Dendritic cell treated with granulocyte-macrophage colony-stimulating factor and Interleukin-4, amounts not matched to agents 40 ng/mL and 50 ng/mL, for 4 days (primary cell): ENCODE measurements around the gene PTPRN2.
A peak's percentile ranks its signal among the peaks of the same experiment; 100 is the strongest.

ENCODE experiments used
- H3K27ac Mint-ChIP-seq: one replicate; pipeline ENCODE4 v1.8.0; 2022; ENCODE audit warnings: mild to moderate bottlenecking, mixed read lengths
- H3K27me3 Mint-ChIP-seq: one replicate; pipeline ENCODE4 v1.8.0; 2022; ENCODE audit warnings: mild to moderate bottlenecking, mixed read lengths
- H3K36me3 Mint-ChIP-seq: one replicate; pipeline ENCODE4 v1.8.0; 2022; ENCODE audit warnings: low read depth, mixed read lengths
- H3K4me1 Mint-ChIP-seq: one replicate; pipeline ENCODE4 v1.8.0; 2022; ENCODE audit warnings: low read depth, mixed read lengths
- H3K4me3 Mint-ChIP-seq: one replicate; pipeline ENCODE4 v1.8.0; 2022; ENCODE audit warnings: mild to moderate bottlenecking, moderate library complexity, mixed read lengths
- H3K9me3 Mint-ChIP-seq: one replicate; pipeline ENCODE4 v1.8.0; 2022; ENCODE audit warnings: mixed read lengths
- intact Hi-C: fragments of 100-400 bp; cut with micrococcal nuclease; formaldehyde crosslinking; loops from one replicate; pipeline ENCODE4 v1.15.0; 2022

PTPRN2 gene

GRCh38 chr7:158611541-158611940 is 23.9 kb upstream of the PTPRN2 start:
- Mint-ChIP-seq H3K4me1 (peaks cover 9% of the 10 kb centered on the region), H3K9me3 (peaks cover 8% of the 10 kb centered on the region), H3K27ac (no peak overlapping the region), H3K36me3 (peaks cover 13% of the 10 kb centered on the region), H3K27me3 (no peaks in the 10 kb centered on the region), H3K4me3 (no peak overlapping the region)
- intact Hi-C loops: no loop called here

DNA sequence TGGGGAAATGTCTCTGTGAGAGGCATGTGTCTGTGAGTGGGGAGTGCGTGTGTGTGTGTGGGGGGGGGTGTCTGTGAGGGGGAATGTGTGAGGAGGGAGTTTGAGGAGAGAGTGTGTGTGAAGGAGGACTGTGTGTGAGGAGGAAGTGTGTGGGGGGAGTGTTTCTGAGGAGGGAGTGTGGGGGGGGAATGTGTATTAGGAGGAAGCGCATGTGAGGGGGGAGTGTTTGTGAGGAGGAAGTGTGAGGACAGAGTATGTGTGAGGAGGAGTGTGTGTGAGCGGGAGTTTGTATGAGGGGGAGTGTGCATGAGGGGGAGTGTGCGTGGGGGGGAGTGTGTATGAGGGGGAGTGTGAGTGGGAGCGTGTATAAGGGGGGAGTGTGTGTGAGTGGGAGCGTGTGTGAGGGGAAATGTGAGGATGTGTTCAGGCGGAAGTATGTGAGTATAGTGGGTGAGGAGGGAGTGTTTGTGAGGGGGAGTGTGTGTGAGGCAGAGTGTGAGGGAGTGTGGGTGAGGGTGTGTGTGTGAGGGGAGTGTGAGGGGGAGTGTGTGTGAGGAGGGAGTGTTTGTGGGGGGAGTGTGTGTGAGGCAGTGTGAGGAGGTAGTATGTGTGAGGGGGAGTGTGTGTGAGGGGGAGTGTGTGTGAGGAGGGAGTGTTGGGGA is 21.8 kb upstream of the PTPRN2 start:
- Mint-ChIP-seq H3K4me3 (no peak overlapping the region), H3K36me3 (peaks cover 13% of the 10 kb centered on the region), H3K27me3 (no peaks in the 10 kb centered on the region), H3K4me1 (peaks cover 9% of the 10 kb centered on the region), H3K9me3 (peaks cover 8% of the 10 kb centered on the region), H3K27ac (peak overlapping the region; percentile 19)
- intact Hi-C loops: no loop called here

- intact Hi-C loops: no loop called here
- Mint-ChIP-seq H3K4me1 (peaks cover 9% of the 10 kb centered on the region), H3K4me3 (no peak overlapping the region), H3K27ac (no peak overlapping the region), H3K9me3 (peaks cover 8% of the 10 kb centered on the region), H3K36me3 (peaks cover 13% of the 10 kb centered on the region), H3K27me3 (no peaks in the 10 kb centered on the region)
Observed at GRCh38 chr7:158607563-158607962, 19.9 kb upstream of the PTPRN2 start.

- Mint-ChIP-seq H3K9me3 (peaks cover 8% of the 10 kb centered on the region), H3K27ac (no peak overlapping the region), H3K4me3 (no peak overlapping the region), H3K4me1 (peaks cover 9% of the 10 kb centered on the region), H3K27me3 (no peaks in the 10 kb centered on the region), H3K36me3 (peaks cover 13% of the 10 kb centered on the region)
- intact Hi-C loops: no loop called here
Observed at GRCh38 chr7:158606671-158607424, 19.2 kb upstream of the PTPRN2 start.

DNA sequence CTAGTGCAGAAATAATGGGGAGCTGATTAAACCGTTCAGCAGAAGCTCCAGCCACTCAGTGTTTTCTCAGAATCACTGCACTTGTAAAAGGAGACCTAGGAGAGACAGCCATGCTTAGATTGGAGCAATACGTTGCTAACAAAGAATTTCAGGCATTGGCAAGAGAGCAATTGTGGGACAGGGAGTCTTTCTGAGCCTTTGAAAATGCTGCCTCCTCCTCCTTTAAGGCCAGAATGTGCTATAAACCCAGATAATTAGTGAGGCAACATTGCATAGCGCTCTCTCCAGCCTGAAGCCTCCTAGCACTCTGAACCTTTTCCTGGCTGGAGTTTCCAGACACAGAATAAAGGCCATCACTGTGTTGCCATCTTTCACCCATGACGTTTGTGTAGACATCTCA is 18.5 kb upstream of the PTPRN2 start:
- Mint-ChIP-seq H3K9me3 (peaks cover 8% of the 10 kb centered on the region), H3K36me3 (peaks cover 7% of the 10 kb centered on the region), H3K27me3 (no peaks in the 10 kb centered on the region), H3K4me3 (no peak overlapping the region), H3K4me1 (peaks cover 9% of the 10 kb centered on the region), H3K27ac (no peak overlapping the region)
- intact Hi-C loops: no loop called here

GRCh38 chr7:158603773-158604755 is 16.4 kb upstream of the PTPRN2 start:
- Mint-ChIP-seq H3K27ac (no peak overlapping the region), H3K36me3 (peaks cover 7% of the 10 kb centered on the region), H3K4me1 (peaks cover 2% of the 10 kb centered on the region), H3K9me3 (no peaks in the 10 kb centered on the region), H3K4me3 (no peak overlapping the region), H3K27me3 (no peaks in the 10 kb centered on the region)
- intact Hi-C loops: no loop called here

GRCh38 chr7:158602905-158603772 is 15.5 kb upstream of the PTPRN2 start:
- Mint-ChIP-seq H3K9me3 (no peaks in the 10 kb centered on the region), H3K27me3 (no peaks in the 10 kb centered on the region), H3K4me1 (no peaks in the 10 kb centered on the region), H3K27ac (no peak overlapping the region), H3K4me3 (no peak overlapping the region), H3K36me3 (peaks cover 7% of the 10 kb centered on the region)
- intact Hi-C loops: no loop called here

DNA sequence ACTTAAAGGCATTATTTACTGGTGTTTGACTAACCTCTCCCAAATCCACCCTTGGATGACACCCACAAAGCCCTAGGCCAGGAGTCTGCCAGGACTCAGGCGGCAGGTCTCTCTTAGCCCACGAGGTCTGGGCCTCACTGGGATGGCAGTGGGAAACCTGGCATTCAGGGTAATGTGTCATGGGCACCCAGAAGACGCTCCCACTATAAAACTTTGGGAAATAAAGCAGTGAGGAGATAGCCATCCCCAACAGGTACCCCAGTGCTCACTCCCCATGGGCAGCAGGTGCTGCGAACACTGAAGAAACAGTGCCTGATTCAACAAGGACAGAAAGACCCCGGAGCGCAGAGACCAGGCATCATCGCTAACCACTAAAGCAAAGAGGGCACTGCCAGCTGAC is 14.4 kb upstream of the PTPRN2 start:
- intact Hi-C loops: no loop called here
- H3K36me3 Mint-ChIP-seq: peaks cover under 1% of the 10 kb centered on the region
- no peaks in the 10 kb centered on the region for H3K4me1 Mint-ChIP-seq
- H3K27me3 Mint-ChIP-seq: no peaks in the 10 kb centered on the region
- H3K4me3 Mint-ChIP-seq: no peak overlapping the region
- no peaks in the 10 kb centered on the region for H3K9me3 Mint-ChIP-seq
- no peak overlapping the region for H3K27ac Mint-ChIP-seq

DNA sequence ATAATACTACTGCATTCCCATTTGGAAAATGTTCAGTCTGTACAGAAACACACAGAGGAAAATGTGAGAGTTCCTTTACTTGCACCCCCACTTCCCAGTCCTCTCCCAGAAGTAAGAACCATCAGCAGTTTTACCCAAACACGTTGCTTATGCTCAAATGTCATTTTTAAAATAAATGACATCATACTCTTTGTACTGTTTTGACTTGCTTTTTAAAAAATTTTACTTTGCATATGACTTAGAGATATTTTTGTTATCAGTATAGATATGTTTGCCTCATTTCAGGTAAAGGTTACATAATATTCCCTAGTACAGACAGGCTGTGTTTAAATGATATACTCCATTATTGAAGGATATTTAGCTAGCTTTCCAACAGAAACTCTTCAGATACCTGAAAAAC is 13.5 kb upstream of the PTPRN2 start:
- Mint-ChIP-seq H3K27ac (no peak overlapping the region), H3K36me3 (no peaks in the 10 kb centered on the region), H3K9me3 (no peaks in the 10 kb centered on the region), H3K4me1 (no peaks in the 10 kb centered on the region), H3K27me3 (no peaks in the 10 kb centered on the region), H3K4me3 (no peak overlapping the region)
- intact Hi-C loops: no loop called here

- no peaks in the 10 kb centered on the region for H3K9me3 Mint-ChIP-seq
- H3K36me3 Mint-ChIP-seq: no peaks in the 10 kb centered on the region
- H3K27me3 Mint-ChIP-seq: no peaks in the 10 kb centered on the region
- no peak overlapping the region for H3K27ac Mint-ChIP-seq
- no peaks in the 10 kb centered on the region for H3K4me1 Mint-ChIP-seq
- intact Hi-C loops: no loop called here
- no peak overlapping the region for H3K4me3 Mint-ChIP-seq
Observed at GRCh38 chr7:158596745-158597144, 9.1 kb upstream of the PTPRN2 start.

DNA sequence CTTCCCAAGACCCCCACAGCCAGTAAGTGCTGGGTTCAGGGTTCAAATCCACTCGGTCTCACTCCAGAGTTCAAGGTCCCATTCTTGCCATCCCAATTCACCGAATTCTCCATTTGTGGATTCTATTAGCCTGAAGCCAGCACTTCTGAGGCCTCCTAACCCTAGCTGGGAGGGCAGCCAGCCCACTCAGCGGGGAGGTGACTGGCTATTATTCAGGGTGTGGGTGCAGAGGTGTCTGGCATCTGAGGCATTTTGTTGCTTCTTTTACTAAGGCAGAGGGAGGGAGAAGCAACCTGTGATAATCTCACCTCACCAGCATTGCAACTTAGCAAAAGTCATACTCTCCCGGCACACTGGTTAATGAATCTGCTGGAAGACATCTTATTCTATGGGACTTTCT is 8.7 kb upstream of the PTPRN2 start:
- Mint-ChIP-seq H3K9me3 (no peaks in the 10 kb centered on the region), H3K27ac (no peak overlapping the region), H3K27me3 (no peaks in the 10 kb centered on the region), H3K4me1 (no peaks in the 10 kb centered on the region), H3K4me3 (no peak overlapping the region), H3K36me3 (no peaks in the 10 kb centered on the region)
- intact Hi-C loops: no loop called here

GRCh38 chr7:158595068-158595467 is 7.4 kb upstream of the PTPRN2 start:
- H3K27ac Mint-ChIP-seq: no peak overlapping the region
- intact Hi-C loops: no loop called here
- no peaks in the 10 kb centered on the region for H3K36me3 Mint-ChIP-seq
- no peak overlapping the region for H3K4me3 Mint-ChIP-seq
- H3K4me1 Mint-ChIP-seq: no peaks in the 10 kb centered on the region
- H3K27me3 Mint-ChIP-seq: peaks cover 5% of the 10 kb centered on the region
- no peaks in the 10 kb centered on the region for H3K9me3 Mint-ChIP-seq

DNA sequence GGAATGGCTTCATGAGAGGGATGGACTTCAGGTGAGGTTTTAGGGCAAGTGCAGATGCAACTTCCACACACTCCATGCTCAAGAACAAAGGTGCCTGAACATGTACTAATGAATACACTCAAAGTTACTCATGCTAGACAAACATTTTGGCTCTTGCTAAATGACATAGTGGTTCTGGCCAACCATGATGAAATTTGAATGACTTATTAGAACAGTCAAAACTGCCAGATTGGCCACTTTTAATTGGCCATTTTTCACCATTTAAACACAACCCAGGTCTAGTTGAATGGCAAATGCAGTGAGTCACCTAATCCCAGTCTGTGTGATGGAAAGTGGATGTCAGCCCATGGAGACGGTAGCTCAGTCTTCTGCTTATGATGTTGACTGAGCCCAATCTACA is 4.9 kb upstream of the PTPRN2 start:
- H3K4me1 Mint-ChIP-seq: no peaks in the 10 kb centered on the region
- H3K36me3 Mint-ChIP-seq: no peaks in the 10 kb centered on the region
- H3K27ac Mint-ChIP-seq: no peak overlapping the region
- peaks cover 26% of the 10 kb centered on the region for H3K27me3 Mint-ChIP-seq
- H3K4me3 Mint-ChIP-seq: no peak overlapping the region
- H3K9me3 Mint-ChIP-seq: no peaks in the 10 kb centered on the region
- intact Hi-C loops: no loop called here
